ENCODE results near the gene ATP8A2.

The ATP8A2 gene

GRCh38 chr13:25679159-25679558 is 307.4 kb downstream of the ATP8A2 start:
- DNase-seq (ENCODE audit: low spot score), result no peak
- TF ChIP-seq CTCF (IDR thresholded peaks at IDR 0.05; ENCODE audit: extremely low read depth, missing control alignments), result no peak

DNA sequence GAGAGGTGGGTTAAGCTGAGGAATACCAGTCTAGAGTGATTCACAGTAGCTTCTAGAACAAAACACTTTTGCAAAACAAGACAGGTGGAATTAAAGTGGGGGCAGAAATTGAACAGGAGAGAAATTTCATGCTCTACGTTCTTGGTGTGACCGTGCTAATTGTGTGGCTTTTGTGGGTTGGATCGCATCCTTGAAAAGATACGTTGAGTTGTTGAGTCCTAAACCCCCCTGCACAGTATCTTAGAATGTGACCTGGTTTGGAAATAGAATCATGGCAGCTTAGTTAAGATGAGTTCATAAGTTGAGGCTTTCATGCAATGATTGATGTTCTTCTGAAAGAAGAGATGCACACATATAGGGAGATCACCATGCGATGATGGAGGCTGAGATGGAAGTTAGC is 308.2 kb downstream of the ATP8A2 start:
- no peak for TF ChIP-seq CTCF (IDR thresholded peaks at IDR 0.05; ENCODE audit: extremely low read depth, missing control alignments)
- no peak for DNase-seq (ENCODE audit: low spot score)

DNA sequence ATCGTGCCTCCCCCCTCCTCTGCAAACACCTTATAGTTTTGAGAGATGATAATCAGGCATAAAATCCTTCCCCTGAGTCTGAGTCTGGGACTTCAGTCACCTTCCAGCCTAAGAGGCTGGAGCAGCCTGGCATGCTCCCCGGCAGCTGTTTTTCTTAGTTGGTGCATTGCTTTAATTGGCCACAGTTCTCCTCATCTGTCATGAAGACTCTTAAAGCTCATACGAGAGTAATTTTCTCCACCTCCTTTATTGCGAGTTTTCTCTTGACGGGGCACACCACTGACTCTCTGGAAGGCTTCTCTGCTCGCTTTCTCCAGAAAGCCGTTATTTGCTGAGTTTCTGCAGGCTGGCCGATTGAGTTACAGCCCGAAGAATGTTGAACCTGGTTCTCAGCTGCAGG is 310.5 kb downstream of the ATP8A2 start:
- TF ChIP-seq CTCF (IDR thresholded peaks at IDR 0.05; ENCODE audit: extremely low read depth, missing control alignments), result no peak
- no peak for DNase-seq (ENCODE audit: low spot score)

DNA sequence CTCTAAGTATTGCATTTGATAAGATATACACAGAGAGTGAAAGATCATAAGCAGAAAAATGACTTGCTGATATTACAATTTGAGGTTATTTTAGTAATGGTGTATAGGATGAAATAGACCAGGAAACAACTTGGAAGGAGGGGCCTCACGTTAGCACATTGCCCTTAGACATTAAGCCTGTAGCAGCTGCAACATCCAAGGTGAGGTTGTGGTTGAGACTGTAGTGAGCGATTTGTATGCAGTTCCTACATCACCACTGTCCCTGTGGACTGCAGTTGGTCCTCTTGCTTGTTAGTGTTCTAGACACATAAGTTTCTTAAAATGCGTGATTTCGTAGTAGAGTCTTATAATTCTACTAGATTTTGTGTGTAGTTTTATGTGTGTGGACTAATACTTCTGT is 311.3 kb downstream of the ATP8A2 start:
- no peak for DNase-seq (ENCODE audit: low spot score)
- no peak for TF ChIP-seq CTCF (IDR thresholded peaks at IDR 0.05; ENCODE audit: extremely low read depth, missing control alignments)

- no peak for TF ChIP-seq CTCF (IDR thresholded peaks at IDR 0.05; ENCODE audit: extremely low read depth, missing control alignments)
- no peak for DNase-seq (ENCODE audit: low spot score)
Measured at GRCh38 chr13:25683662-25684370, 312.0 kb downstream of the ATP8A2 start.

GRCh38 chr13:25684491-25684890 is 312.7 kb downstream of the ATP8A2 start:
- no peak for TF ChIP-seq CTCF (IDR thresholded peaks at IDR 0.05; ENCODE audit: extremely low read depth, missing control alignments)
- DNase-seq (ENCODE audit: low spot score), result no peak

DNA sequence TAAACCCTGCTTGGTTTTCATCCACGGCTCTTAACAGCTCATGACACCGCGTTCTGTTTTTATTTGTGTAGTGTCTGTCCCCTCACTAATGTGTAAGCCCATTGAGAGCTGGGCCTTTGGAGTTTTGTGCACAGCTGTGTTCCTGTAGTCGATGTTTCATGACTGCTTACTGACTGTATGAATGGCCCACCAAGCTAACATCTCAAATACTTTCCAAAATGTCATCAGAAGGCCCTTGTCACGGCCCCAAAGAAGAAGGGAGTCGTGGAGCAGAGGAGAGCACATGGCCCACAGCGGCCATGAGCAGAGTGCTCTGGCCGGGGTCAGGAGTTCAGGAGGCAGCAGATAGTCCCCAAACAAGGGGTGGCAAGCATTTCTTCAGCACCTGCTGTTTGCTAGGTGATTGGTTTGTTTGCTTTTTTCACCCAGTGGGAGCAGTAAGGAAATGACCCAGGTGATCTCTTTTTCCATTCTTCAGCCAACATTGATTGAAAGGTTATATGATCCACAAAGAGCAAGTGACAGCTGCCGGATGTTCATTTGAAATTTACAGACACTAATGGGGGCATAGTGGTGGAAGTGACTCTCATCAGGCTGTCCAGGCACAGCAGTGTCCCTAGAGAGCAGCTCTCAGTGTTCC is 315.2 kb downstream of the ATP8A2 start:
- DNase-seq (ENCODE audit: low spot score), result no peak

More for the DNA sequence above, 315.2 kb downstream of the ATP8A2 start:
- TF ChIP-seq CTCF (IDR thresholded peaks at IDR 0.05; ENCODE audit: extremely low read depth, missing control alignments), result no peak
